PFSK-1 (cell line): Measurements from ENCODE around the gene TRAFD1.

Experiments used
- FOXP2 ChIP-seq: optimal IDR thresholded peaks from 2 replicates; pipeline ENCODE3; 2011; ENCODE audit warnings: borderline replicate concordance, control low read depth, inconsistent platforms; ENCODE audit not compliant: insufficient read depth; ENCODE audit errors: extremely low read length, extremely low read depth
- POLR2AphosphoS5 ChIP-seq: IDR thresholded peaks from 2 replicates; pipeline ENCODE4 v1.6.1; 2012; ENCODE audit warnings: low read depth, mild to moderate bottlenecking, control low read depth, low read length, moderate library complexity
- SIN3A ChIP-seq: IDR thresholded peaks from 2 replicates; pipeline ENCODE4 v1.6.1; 2012; ENCODE audit warnings: mild to moderate bottlenecking, low read length, moderate library complexity, borderline replicate concordance; ENCODE audit not compliant: insufficient read depth
- TAF1 ChIP-seq: IDR thresholded peaks from 2 replicates; pipeline ENCODE4 v1.6.1; 2012; ENCODE audit warnings: low read length, control low read depth, borderline replicate concordance; ENCODE audit not compliant: insufficient read depth
- TF ChIP-seq, protein P1 (sequence below), 2 experiments: IDR thresholded peaks; 2 replicates each; pipeline versions ENCODE4 v1.6.1 to v1.8.0; 2011 to 2012; ENCODE audit warnings: low read depth in 2 of 2, low read length in 2 of 2, control low read depth in 1 of 2, inconsistent platforms in 1 of 2, mild to moderate bottlenecking in 1 of 2, moderate library complexity in 1 of 2; ENCODE audit not compliant: insufficient read depth in 1 of 2

TRAFD1 gene

DNA sequence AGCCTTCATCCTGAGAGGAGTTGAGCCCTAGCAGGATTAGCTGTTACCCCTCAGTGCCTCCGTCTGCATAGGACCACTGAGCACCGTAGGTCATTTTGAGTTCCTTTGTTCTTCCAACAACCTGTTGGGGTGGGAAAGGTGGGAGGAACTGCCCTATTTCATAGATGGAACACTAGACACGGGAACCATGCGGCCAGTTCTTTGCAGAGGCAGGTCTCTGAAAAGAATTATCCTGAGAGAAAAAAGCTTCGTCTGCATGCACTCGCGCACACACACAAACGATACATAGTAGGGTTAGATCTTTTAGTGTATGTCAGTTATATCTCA, 28.5 kb downstream of the TRAFD1 start:
- TF ChIP-seq, protein P1, sequence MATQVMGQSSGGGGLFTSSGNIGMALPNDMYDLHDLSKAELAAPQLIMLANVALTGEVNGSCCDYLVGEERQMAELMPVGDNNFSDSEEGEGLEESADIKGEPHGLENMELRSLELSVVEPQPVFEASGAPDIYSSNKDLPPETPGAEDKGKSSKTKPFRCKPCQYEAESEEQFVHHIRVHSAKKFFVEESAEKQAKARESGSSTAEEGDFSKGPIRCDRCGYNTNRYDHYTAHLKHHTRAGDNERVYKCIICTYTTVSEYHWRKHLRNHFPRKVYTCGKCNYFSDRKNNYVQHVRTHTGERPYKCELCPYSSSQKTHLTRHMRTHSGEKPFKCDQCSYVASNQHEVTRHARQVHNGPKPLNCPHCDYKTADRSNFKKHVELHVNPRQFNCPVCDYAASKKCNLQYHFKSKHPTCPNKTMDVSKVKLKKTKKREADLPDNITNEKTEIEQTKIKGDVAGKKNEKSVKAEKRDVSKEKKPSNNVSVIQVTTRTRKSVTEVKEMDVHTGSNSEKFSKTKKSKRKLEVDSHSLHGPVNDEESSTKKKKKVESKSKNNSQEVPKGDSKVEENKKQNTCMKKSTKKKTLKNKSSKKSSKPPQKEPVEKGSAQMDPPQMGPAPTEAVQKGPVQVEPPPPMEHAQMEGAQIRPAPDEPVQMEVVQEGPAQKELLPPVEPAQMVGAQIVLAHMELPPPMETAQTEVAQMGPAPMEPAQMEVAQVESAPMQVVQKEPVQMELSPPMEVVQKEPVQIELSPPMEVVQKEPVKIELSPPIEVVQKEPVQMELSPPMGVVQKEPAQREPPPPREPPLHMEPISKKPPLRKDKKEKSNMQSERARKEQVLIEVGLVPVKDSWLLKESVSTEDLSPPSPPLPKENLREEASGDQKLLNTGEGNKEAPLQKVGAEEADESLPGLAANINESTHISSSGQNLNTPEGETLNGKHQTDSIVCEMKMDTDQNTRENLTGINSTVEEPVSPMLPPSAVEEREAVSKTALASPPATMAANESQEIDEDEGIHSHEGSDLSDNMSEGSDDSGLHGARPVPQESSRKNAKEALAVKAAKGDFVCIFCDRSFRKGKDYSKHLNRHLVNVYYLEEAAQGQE (IDR thresholded peaks at IDR 0.05; ENCODE audit: insufficient read depth in 1 of 2, low read depth in 2 of 2, low read length in 2 of 2) = no peak
- no peak for TF ChIP-seq TAF1
- no peak for TF ChIP-seq POLR2AphosphoS5
- TF ChIP-seq SIN3A = no peak
- no peak for TF ChIP-seq FOXP2

DNA sequence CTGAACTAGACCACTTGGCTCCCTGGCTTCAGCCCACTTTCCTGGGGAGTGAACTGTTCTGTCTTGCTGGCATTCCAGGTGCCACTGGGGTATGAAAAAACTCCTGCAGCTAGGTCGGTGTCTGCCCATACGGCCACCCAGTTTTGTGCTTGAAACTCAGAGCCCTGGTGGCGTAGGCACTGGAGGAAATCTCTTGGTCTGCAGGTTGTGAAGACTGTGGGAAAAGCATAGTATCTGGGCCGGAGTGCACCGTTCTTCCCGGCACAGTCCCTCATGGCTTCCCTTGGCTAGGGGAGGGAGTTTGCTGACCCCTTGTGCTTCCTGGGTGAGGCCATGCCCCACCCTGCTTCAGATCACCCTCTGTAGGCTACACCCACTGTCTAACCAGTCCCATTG, 33.8 kb downstream of the TRAFD1 start:
- no peak for TF ChIP-seq FOXP2
- TF ChIP-seq, protein P1 (IDR thresholded peaks at IDR 0.05; ENCODE audit: insufficient read depth in 1 of 2, low read depth in 2 of 2, low read length in 2 of 2) = no peak
- TF ChIP-seq TAF1 = no peak
- TF ChIP-seq POLR2AphosphoS5 = no peak
- no peak for TF ChIP-seq SIN3A

DNA sequence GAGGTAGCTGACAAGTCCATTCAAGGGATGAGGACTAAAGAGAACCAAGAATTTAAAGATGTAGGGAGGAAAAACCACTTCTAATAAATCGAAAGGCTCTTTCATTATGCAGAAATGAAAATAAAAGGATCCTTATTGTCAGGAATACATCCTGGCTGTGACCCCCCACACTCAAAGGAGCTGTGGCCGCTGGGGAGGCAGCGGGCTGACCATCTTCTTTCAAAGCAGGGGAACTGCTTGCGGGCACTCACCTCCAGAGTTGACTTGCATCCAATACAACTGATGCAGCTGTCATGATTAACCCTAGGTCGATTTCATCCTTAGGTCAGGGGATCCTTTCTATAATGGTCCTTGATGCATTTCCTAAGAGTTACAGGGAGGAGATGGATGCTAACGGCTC, 35.3 kb downstream of the TRAFD1 start:
- TF ChIP-seq SIN3A (no peak), POLR2AphosphoS5 (no peak), FOXP2 (no peak), TAF1 (no peak)
- TF ChIP-seq, protein P1 (IDR thresholded peaks at IDR 0.05; ENCODE audit: insufficient read depth in 1 of 2, low read depth in 2 of 2, low read length in 2 of 2) = no peak

DNA sequence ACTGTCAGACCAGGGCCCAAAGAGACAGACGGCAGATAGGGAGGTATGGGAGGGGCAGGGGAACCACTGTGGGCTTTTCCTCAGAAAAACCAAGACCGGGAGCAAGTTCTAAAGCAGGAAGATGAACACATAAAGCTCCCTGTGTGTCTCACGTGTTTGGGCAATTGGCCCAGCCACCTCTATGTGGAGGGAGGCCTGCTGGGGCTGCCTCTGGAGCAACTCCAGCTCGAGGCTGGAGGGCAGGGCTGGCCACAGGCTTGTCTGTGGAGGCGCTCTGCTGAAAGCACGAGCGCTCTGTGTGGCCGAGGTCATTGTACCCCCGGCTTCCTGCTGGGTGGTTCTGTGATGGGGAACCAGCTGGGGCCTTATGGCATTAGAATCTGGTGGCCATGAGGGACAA, 36.4 kb downstream of the TRAFD1 start:
- TF ChIP-seq, protein P1 (IDR thresholded peaks at IDR 0.05; ENCODE audit: insufficient read depth in 1 of 2, low read depth in 2 of 2, low read length in 2 of 2) = no peak
- TF ChIP-seq TAF1 = no peak
- no peak for TF ChIP-seq FOXP2

DNA sequence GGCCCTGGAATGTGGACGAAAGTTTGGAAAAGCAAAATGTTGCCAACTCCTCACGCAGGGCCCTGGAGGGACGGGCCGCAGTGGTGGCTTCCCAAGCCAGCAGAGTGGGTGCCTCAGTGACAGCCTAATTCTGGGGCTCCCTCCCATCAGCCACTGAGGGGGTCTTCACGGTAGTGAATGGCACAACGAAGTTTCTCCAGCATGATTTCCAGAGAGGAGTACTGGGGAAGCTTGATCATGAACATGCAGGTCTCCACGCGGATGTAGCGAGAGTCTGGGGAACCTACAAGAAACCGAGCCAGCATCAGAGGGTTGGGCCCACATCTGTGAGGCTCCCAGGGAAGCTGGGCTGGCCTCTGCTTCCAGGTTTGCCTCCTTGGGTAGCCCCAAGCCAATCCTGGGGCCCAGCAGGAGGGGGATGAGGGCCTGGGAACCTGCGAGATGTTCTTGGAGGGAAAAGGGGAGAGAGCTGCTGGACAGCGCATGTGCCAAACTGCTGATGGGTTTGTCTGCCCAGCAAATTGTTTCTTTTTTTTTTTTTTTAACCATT, 37.0 kb downstream of the TRAFD1 start:
- TF ChIP-seq SIN3A (no peak), TAF1 (no peak), POLR2AphosphoS5 (no peak), FOXP2 (no peak)
- TF ChIP-seq, protein P1 (IDR thresholded peaks at IDR 0.05; ENCODE audit: insufficient read depth in 1 of 2, low read depth in 2 of 2, low read length in 2 of 2) = no peak
